Endothelial cell of umbilical vein (primary cell): ENCODE measurements around the gene MTMR3. TPM values are rescaled to one million over a fixed set of nuclear protein-coding genes. Genes with fewer than 3 reads are reported as not detected.

Experiments used
- BruUV-seq: library from RNA; stranded (reverse); fragments of 400-500 nt; replicated peaks from 2 replicates; lab custom pipeline; 2021; lab: Mats Ljungman, UMichigan
- CTCF ChIA-PET: fragments of 300-600, 350-600 bp; sonication (Branson Sonifier 250); formaldehyde crosslinking; loops from one replicate; lab custom pipeline; 2021; ENCODE audit warnings: antibody characterized with exemption, inconsistent platforms; lab: Charles Lee
- POLR2A ChIA-PET: fragments of 300-600, 350-600 bp; sonication (Branson Sonifier 250); formaldehyde crosslinking; loops from one replicate; lab custom pipeline; 2021; ENCODE audit warnings: antibody characterized with exemption, inconsistent platforms; lab: Charles Lee
- DNase-seq: peaks from one replicate; pipeline ENCODE4 v3.0.0-alpha.2; 2011; ENCODE audit warnings: low read depth, low spot score
- FAIRE-seq: peaks from 2 replicates; lab custom pipeline; 2011; peaks lifted over from hg19 to GRCh38; lab: Jason Lieb, UNC
- H2AFZ ChIP-seq: 2 replicates; pipeline ENCODE4 v1.6.0; 2012; ENCODE audit warnings: low read depth, low read length, control low read depth, inconsistent platforms
- H3K27ac ChIP-seq: 2 replicates; pipeline ENCODE4 v1.5.1; 2011; ENCODE audit warnings: low read depth, mild to moderate bottlenecking, control low read depth, low read length, moderate library complexity; ENCODE audit not compliant: insufficient read depth
- H3K27me3 ChIP-seq, 2 experiments: 2 replicates each; pipeline versions ENCODE4 v1.6.0 to v1.6.1; 2011; ENCODE audit warnings: low read length in 2 of 2, mixed read lengths in 1 of 2; ENCODE audit not compliant: control insufficient read depth in 2 of 2, insufficient read depth in 2 of 2
- H3K36me3 ChIP-seq, 2 experiments: 2 replicates in 1 of 2; 3 replicates in 1 of 2; pipeline ENCODE4 v1.5.1; 2011; ENCODE audit warnings: low read length in 2 of 2, mild to moderate bottlenecking in 1 of 2, moderate library complexity in 1 of 2; ENCODE audit not compliant: control insufficient read depth in 2 of 2, insufficient read depth in 2 of 2; ENCODE audit errors: extremely low read depth in 1 of 2
- H3K4me1 ChIP-seq: 3 replicates; pipeline ENCODE4 v1.5.1; 2011; ENCODE audit warnings: mild to moderate bottlenecking, low read length; ENCODE audit not compliant: control insufficient read depth, insufficient read depth; ENCODE audit errors: extremely low read depth
- H3K4me2 ChIP-seq: 2 replicates; pipeline ENCODE4 v1.6.1; 2011; ENCODE audit warnings: low read length, control low read depth, mixed read lengths; ENCODE audit not compliant: insufficient read depth
- H3K4me3 ChIP-seq, 3 experiments: fragments of 200-600 bp in 1 of 3; sonication (generic), shearing (Covaris generic) in 1 of 3; replicated peaks in 1 of 3; 2 replicates each; pipeline ENCODE4 v1.5.1; 2011 to 2016; ENCODE audit warnings: control low read depth in 3 of 3, low read length in 3 of 3, mild to moderate bottlenecking in 2 of 3, inconsistent platforms in 1 of 3, low read depth in 1 of 3, moderate library complexity in 1 of 3; ENCODE audit not compliant: insufficient read depth in 1 of 3
- H3K79me2 ChIP-seq: 2 replicates; pipeline ENCODE4 v1.6.0; 2012; ENCODE audit warnings: low read length, inconsistent platforms; ENCODE audit not compliant: control insufficient read depth, insufficient read depth
- H3K9ac ChIP-seq: replicated peaks from 2 replicates; pipeline ENCODE3; 2011; ENCODE audit warnings: low read length, control low read depth; ENCODE audit not compliant: insufficient read depth; ENCODE audit errors: extremely low read depth
- H3K9me1 ChIP-seq: replicated peaks from 3 replicates; pipeline ENCODE4 v1.6.0; 2011; ENCODE audit warnings: mild to moderate bottlenecking, low read length; ENCODE audit not compliant: control insufficient read depth, insufficient read depth; ENCODE audit errors: extremely low read depth
- H3K9me3 ChIP-seq: replicated peaks from 2 replicates; pipeline ENCODE4 v1.5.1; 2012; ENCODE audit warnings: low read length, inconsistent platforms; ENCODE audit not compliant: control insufficient read depth, insufficient read depth
- H4K20me1 ChIP-seq: replicated peaks from 2 replicates; pipeline ENCODE3; 2011; ENCODE audit warnings: mild to moderate bottlenecking, low read length; ENCODE audit not compliant: control insufficient read depth, insufficient read depth; ENCODE audit errors: extremely low read depth
- EZH2 ChIP-seq: IDR thresholded peaks from 2 replicates; pipeline ENCODE4 v1.6.1; 2012; ENCODE audit warnings: borderline replicate concordance, low read depth, mild to moderate bottlenecking, moderate library complexity, low read length, inconsistent platforms; ENCODE audit not compliant: severe bottlenecking
- FOS ChIP-seq: IDR thresholded peaks from 2 replicates; pipeline ENCODE4 v1.6.1; 2011; ENCODE audit warnings: mild to moderate bottlenecking, low read length, moderate library complexity, borderline replicate concordance; ENCODE audit not compliant: insufficient read depth
- GATA2 ChIP-seq: IDR thresholded peaks from 2 replicates; pipeline ENCODE4 v1.7.0; 2011; ENCODE audit warnings: low read depth, mild to moderate bottlenecking, moderate library complexity, mixed read lengths, low read length; ENCODE audit not compliant: insufficient read length, insufficient read depth
- JUN ChIP-seq: IDR thresholded peaks from 2 replicates; pipeline ENCODE4 v1.6.1; 2011; ENCODE audit warnings: borderline replicate concordance, low read depth; ENCODE audit not compliant: insufficient read length, insufficient read depth
- MAX ChIP-seq: IDR thresholded peaks from 2 replicates; pipeline ENCODE4 v1.6.1; 2011; ENCODE audit not compliant: insufficient read depth, insufficient read length
- MYC ChIP-seq: IDR thresholded peaks from one replicate; pipeline ENCODE4 v1.6.1; 2011; ENCODE audit warnings: mild to moderate bottlenecking, low read depth, low read length
- POLR2A ChIP-seq: IDR thresholded peaks from 2 replicates; pipeline ENCODE4 v1.6.1; 2012; ENCODE audit warnings: low read depth, mild to moderate bottlenecking, control low read depth, low read length
- POLR2AphosphoS5 ChIP-seq: IDR thresholded peaks from 2 replicates; pipeline ENCODE4 v1.6.1; 2012; ENCODE audit warnings: low read depth, mild to moderate bottlenecking, control low read depth, low read length, moderate library complexity; ENCODE audit not compliant: insufficient read depth
- dilution Hi-C: fragments of 300-500 bp; cut with MboI; formaldehyde crosslinking; loops from one replicate; pipeline ENCODE4 v1.15.0; 2019; ENCODE audit warnings: low sequenced_read_pairs; ENCODE audit not compliant: extremely low pct_ligation_motif_present
- intact Hi-C: fragments of 100-400 bp; cut with micrococcal nuclease; formaldehyde crosslinking; loops from one replicate; pipeline ENCODE4 v1.10.0; 2022
- polyA plus RNA-seq, 4 experiments: library from polyadenylated mRNA; depleted of rRNA in 3 of 4; stranded (reverse) in 3 of 4; unstranded in 1 of 4; fragments of >200 nt; gene quantifications; 2 replicates each; pipeline versions ENCODE4 v1.2.1 to v1.2.3, GENCODE V29; 2011 to 2012; ENCODE audit warnings: missing spikeins in 1 of 4
- total RNA-seq: library from RNA; stranded (reverse); gene quantifications from 2 replicates; pipeline ENCODE4 v1.2.3, GENCODE V29; 2021
- TF ChIP-seq, protein P1 (sequence below), 2 donors: IDR thresholded peaks; 1 replicate in 1 of 2; 2 replicates in 1 of 2; pipeline ENCODE4 v1.5.1; 2011; ENCODE audit warnings: low read length in 2 of 2, mild to moderate bottlenecking in 2 of 2, moderate library complexity in 2 of 2, control low read depth in 1 of 2, inconsistent platforms in 1 of 2, low read depth in 1 of 2; ENCODE audit not compliant: insufficient read depth in 1 of 2; ENCODE audit errors: extremely low read depth in 1 of 2

The MTMR3 gene
- total and polyA plus RNA-seq, 2 donors (not counting 3 experiments of a cell fraction or from before 2014, with no cell fraction given) = 30.1 to 36.5 TPM

- no peaks in the 10 kb centered on the region for H3K27me3 ChIP-seq
- no peaks in the 10 kb centered on the region for H3K36me3 ChIP-seq
- intact Hi-C loops = loop anchor here (10.0 kb wide), 1 partner anchor 87 kb away; the partner anchor contains the start of gene MTMR3
- ChIA-PET POLR2A (no interaction called here), CTCF (interaction anchor here (1.3 kb wide), 1 partner anchor 33 kb away, joined by 4 read pairs; no protein-coding TSS in a partner anchor)
- H3K4me1 ChIP-seq = peaks cover 11% of the 10 kb centered on the region
- no peaks in the 10 kb centered on the region for H3K9me3 ChIP-seq
- TF ChIP-seq EZH2 (no peak), MAX (no peak), JUN (no peak), GATA2 (no peak), POLR2A (no peak), FOS (no peak), MYC (no peak), POLR2AphosphoS5 (no peak)
- TF ChIP-seq, protein P1, sequence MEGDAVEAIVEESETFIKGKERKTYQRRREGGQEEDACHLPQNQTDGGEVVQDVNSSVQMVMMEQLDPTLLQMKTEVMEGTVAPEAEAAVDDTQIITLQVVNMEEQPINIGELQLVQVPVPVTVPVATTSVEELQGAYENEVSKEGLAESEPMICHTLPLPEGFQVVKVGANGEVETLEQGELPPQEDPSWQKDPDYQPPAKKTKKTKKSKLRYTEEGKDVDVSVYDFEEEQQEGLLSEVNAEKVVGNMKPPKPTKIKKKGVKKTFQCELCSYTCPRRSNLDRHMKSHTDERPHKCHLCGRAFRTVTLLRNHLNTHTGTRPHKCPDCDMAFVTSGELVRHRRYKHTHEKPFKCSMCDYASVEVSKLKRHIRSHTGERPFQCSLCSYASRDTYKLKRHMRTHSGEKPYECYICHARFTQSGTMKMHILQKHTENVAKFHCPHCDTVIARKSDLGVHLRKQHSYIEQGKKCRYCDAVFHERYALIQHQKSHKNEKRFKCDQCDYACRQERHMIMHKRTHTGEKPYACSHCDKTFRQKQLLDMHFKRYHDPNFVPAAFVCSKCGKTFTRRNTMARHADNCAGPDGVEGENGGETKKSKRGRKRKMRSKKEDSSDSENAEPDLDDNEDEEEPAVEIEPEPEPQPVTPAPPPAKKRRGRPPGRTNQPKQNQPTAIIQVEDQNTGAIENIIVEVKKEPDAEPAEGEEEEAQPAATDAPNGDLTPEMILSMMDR (IDR thresholded peaks at IDR 0.05; ENCODE audit: extremely low read depth in 1 of 2, insufficient read depth in 1 of 2, low read depth in 1 of 2, low read length in 2 of 2) = no peak
- H3K9me1 ChIP-seq = no peaks in the 10 kb centered on the region
- no peak overlapping the region for H3K4me3 ChIP-seq
- no peak overlapping the region for H3K9ac ChIP-seq
- no peak for DNase-seq
- dilution Hi-C loops = no loop called here
- no peaks in the 10 kb centered on the region for H3K79me2 ChIP-seq
- no peaks in the 10 kb centered on the region for H4K20me1 ChIP-seq
- no peak overlapping the region for H3K27ac ChIP-seq
- no peak overlapping the region for H3K4me2 ChIP-seq
- FAIRE-seq = no peak
- BruUV-seq = no TSS peak
- no peak overlapping the region for H2AFZ ChIP-seq
Observed at GRCh38 chr22:29972121-29972520, 89.1 kb downstream of the MTMR3 start.
